CD4-positive, alpha-beta T cell (primary cell): Measurements from ENCODE around the gene SMIM35. TPM values are rescaled to one million over a fixed set of nuclear protein-coding genes. Genes with fewer than 3 reads are reported as not detected.
A peak's percentile ranks its signal among the peaks of the same experiment; 100 is the strongest.

Experiments
- ATAC-seq: fragments of 200-7000 bp; cut with Tn5 transposase; one replicate; pipeline ENCODE4 v1.10.0; 2022; ENCODE audit warnings: mild to moderate bottlenecking; ENCODE audit not compliant: poor library complexity
- CTCF ChIA-PET: fragments of 350-600 bp; sonication (Branson Sonifier 250); formaldehyde crosslinking; loops from one replicate; lab custom pipeline; 2021; ENCODE audit warnings: antibody characterized with exemption, inconsistent platforms; lab: Charles Lee
- POLR2A ChIA-PET: fragments of 350-600 bp; sonication (Branson Sonifier 250); formaldehyde crosslinking; loops from one replicate; lab custom pipeline; 2021; ENCODE audit warnings: antibody characterized with exemption, inconsistent platforms; lab: Charles Lee
- DNase-seq, 14 experiments: peaks; one replicate each; pipeline ENCODE4 v3.0.0-alpha.2; 2013 to 2020; ENCODE audit warnings: mixed read lengths in 2 of 14
- H3K27ac ChIP-seq, 2 donors: one replicate each; pipeline versions ENCODE4 v1.5.1 to v1.7.0; 2013; ENCODE audit warnings: low read length in 2 of 2, low read depth in 1 of 2, mild to moderate bottlenecking in 1 of 2
- H3K27me3 ChIP-seq, 2 experiments: 1 replicate in 1 of 2; 2 replicates in 1 of 2; pipeline versions ENCODE4 v1.6.1 to v1.7.0; 2013; ENCODE audit warnings: low read length in 2 of 2, control low read depth in 1 of 2, mild to moderate bottlenecking in 1 of 2, moderate library complexity in 1 of 2; ENCODE audit not compliant: insufficient read depth in 2 of 2, control insufficient read depth in 1 of 2
- H3K36me3 ChIP-seq: one replicate; pipeline ENCODE4 v1.6.1; 2013; ENCODE audit warnings: low read length, control low read depth; ENCODE audit not compliant: insufficient read depth
- H3K4me1 ChIP-seq: one replicate; pipeline ENCODE4 v1.6.1; 2013; ENCODE audit warnings: low read length, control low read depth; ENCODE audit not compliant: insufficient read depth
- H3K4me3 ChIP-seq: one replicate; pipeline ENCODE4 v1.5.1; 2013; ENCODE audit warnings: mild to moderate bottlenecking, low read length, moderate library complexity
- H3K9me3 ChIP-seq, 2 experiments: 1 replicate in 1 of 2; 2 replicates in 1 of 2; pipeline versions ENCODE4 v1.6.1 to v1.7.0; 2013; ENCODE audit warnings: low read length in 2 of 2, mild to moderate bottlenecking in 2 of 2, control low read depth in 1 of 2, moderate library complexity in 1 of 2; ENCODE audit not compliant: control insufficient read depth in 1 of 2, insufficient read depth in 1 of 2
- H3K27ac Mint-ChIP-seq: one replicate; pipeline ENCODE4 v1.8.0; 2020; ENCODE audit warnings: mixed read lengths
- H3K27me3 Mint-ChIP-seq: one replicate; pipeline ENCODE4 v1.8.0; 2021; ENCODE audit warnings: mixed read lengths
- H3K36me3 Mint-ChIP-seq: one replicate; pipeline ENCODE4 v1.8.0; 2021; ENCODE audit warnings: low read depth, mixed read lengths
- H3K4me1 Mint-ChIP-seq: one replicate; pipeline ENCODE4 v1.8.0; 2021; ENCODE audit warnings: low read depth, mixed read lengths
- H3K4me3 Mint-ChIP-seq: one replicate; pipeline ENCODE4 v1.8.0; 2020; ENCODE audit warnings: mild to moderate bottlenecking, mixed read lengths
- H3K9me3 Mint-ChIP-seq: one replicate; pipeline ENCODE4 v1.8.0; 2020; ENCODE audit warnings: mixed read lengths
- CTCF ChIP-seq: fragments of 200-600 bp; IDR thresholded peaks from one replicate; pipeline ENCODE4 v1.8.0; 2022; ENCODE audit warnings: antibody characterized with exemption, mild to moderate bottlenecking
- intact Hi-C, 2 experiments: fragments of 100-400 bp; cut with DNase I in 1 of 2; cut with micrococcal nuclease in 1 of 2; formaldehyde crosslinking; loops; one replicate each; pipeline versions ENCODE4 v1.15.1 to v1.9.0; 2023 to 2025; cut with DNase I, micrococcal nuclease
- total RNA-seq, 174 experiments: library from RNA in 2 of 174; stranded (reverse) in 2 of 174; gene quantifications; one replicate each; pipeline ENCODE4 v1.2.3 and lab custom pipeline; 2021 to 2026

Gene SMIM35
- total RNA-seq, 2 experiments from 2014 or later: 0.06 to 0.08 TPM

- DNase-seq (peak; percentile 57 to 93 (median 78)), ATAC-seq (peak; percentile 72)
- peak within 1 kb of the TSS; percentile 98 for H3K4me3 ChIP-seq
- Mint-ChIP-seq H3K27ac (peak within 1 kb of the TSS; percentile 87), H3K27me3 (no peaks in the 10 kb centered on the region), H3K4me1 (peaks cover 72% of the 10 kb centered on the region), H3K9me3 (no peaks in the 10 kb centered on the region), H3K4me3 (peak within 1 kb of the TSS; percentile 90), H3K36me3 (peaks cover 49% of the 10 kb centered on the region)
- no peaks in the 10 kb centered on the region for H3K27me3 ChIP-seq
- no peaks in the 10 kb centered on the region for H3K9me3 ChIP-seq
- ChIA-PET POLR2A (interaction anchor here (0.6 to 24.2 kb wide), 15 partner anchors 9 to 1344 kb away, joined by 3 to 392 read pairs (median 9); no protein-coding TSS in a partner anchor), CTCF (interaction anchor here (1.5 to 5.3 kb wide), 5 partner anchors 14 to 179 kb away, joined by 5 to 37 read pairs (median 19); no protein-coding TSS in a partner anchor)
- peaks cover 66% of the 10 kb centered on the region for H3K4me1 ChIP-seq
- peak within 1 kb of the TSS; percentile 88 to 93 for H3K27ac ChIP-seq
- no peak for TF ChIP-seq CTCF
- intact Hi-C loops: loop anchor here (2.0 to 5.0 kb wide), 4 partner anchors 17 to 169 kb away; no protein-coding TSS in a partner anchor
- H3K36me3 ChIP-seq: peaks cover 41% of the 10 kb centered on the region
Observed at GRCh38 chr11:117985953-117986887, 100.5 kb downstream of the SMIM35 start, which contains the start of gene IL10RA. Gene IL10RA, plus strand, starts transcription at chr11:117986394. Its CDS starts 74 bp downstream, at chr11:117986468.

DNA sequence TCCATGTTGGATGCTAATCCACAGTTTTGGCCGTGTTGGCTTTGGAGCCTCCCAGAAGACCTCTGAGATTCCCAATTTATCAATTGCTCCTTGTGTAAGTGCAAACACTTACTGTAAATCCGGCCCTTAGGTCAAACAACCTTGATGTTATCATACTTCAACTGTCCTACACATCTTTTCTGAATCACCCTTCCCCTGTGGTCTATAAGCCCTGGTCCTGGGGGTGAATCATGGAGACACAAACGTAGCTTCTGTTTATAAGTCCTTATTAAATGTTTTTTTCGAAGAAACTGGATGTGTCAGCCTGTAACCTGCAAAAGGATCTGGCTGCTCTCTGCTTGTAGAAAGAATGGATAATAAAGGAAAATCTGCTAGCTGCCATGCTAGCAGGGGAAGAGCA is 102.3 kb downstream of the SMIM35 start:
- Histone ChIP-seq H3K4me1 (peaks cover 66% of the 10 kb centered on the region), H3K4me3 (no peak overlapping the region), H3K36me3 (peaks cover 24% of the 10 kb centered on the region), H3K9me3 (no peaks in the 10 kb centered on the region), H3K27ac (no peak overlapping the region), H3K27me3 (no peaks in the 10 kb centered on the region)
- intact Hi-C loops: no loop called here
- DNase-seq (peak in 1 of 14 experiments; percentile 32), ATAC-seq (no peak)
- H3K4me3 Mint-ChIP-seq: peak overlapping the region; percentile 81
- H3K9me3 Mint-ChIP-seq: no peaks in the 10 kb centered on the region
- H3K4me1 Mint-ChIP-seq: peaks cover 72% of the 10 kb centered on the region
- H3K27me3 Mint-ChIP-seq: no peaks in the 10 kb centered on the region
- ChIA-PET POLR2A (interaction anchor here (8.0 to 24.2 kb wide), 2 partner anchors 18 to 33 kb away, joined by 240 to 392 read pairs; no protein-coding TSS in a partner anchor), CTCF (interaction anchor here (1.8 to 5.3 kb wide), 3 partner anchors 18 to 69 kb away, joined by 6 to 37 read pairs (median 19); no protein-coding TSS in a partner anchor)
- H3K27ac Mint-ChIP-seq: peak overlapping the region; percentile 87
- peaks cover 32% of the 10 kb centered on the region for H3K36me3 Mint-ChIP-seq
- no peak for TF ChIP-seq CTCF

- no peak overlapping the region for H3K4me3 ChIP-seq
- H3K27ac Mint-ChIP-seq: peak overlapping the region; percentile 61
- CTCF ChIA-PET: interaction anchor here (0.6 to 1.0 kb wide), 2 partner anchors 19 to 33 kb away, joined by 3 to 4 read pairs; no protein-coding TSS in a partner anchor
Observed at GRCh38 chr11:117983163-117983475, 103.6 kb downstream of the SMIM35 start.

More at GRCh38 chr11:117983163-117983475, 103.6 kb downstream of the SMIM35 start:
- peaks cover 63% of the 10 kb centered on the region for H3K4me1 ChIP-seq
- Mint-ChIP-seq H3K9me3 (no peaks in the 10 kb centered on the region), H3K36me3 (peaks cover 18% of the 10 kb centered on the region), H3K4me1 (peaks cover 71% of the 10 kb centered on the region), H3K27me3 (no peaks in the 10 kb centered on the region), H3K4me3 (peak overlapping the region; percentile 32)
- H3K36me3 ChIP-seq: peaks cover 10% of the 10 kb centered on the region
- H3K27me3 ChIP-seq: no peaks in the 10 kb centered on the region
- POLR2A ChIA-PET: interaction anchor here (1.0 to 24.2 kb wide), 3 partner anchors 20 to 32 kb away, joined by 4 to 392 read pairs (median 5); no protein-coding TSS in a partner anchor
- intact Hi-C loops: no loop called here
- H3K27ac ChIP-seq: no peak overlapping the region
- ATAC-seq (no peak), DNase-seq (peak in 1 of 14 experiments; percentile 25)
- no peak for TF ChIP-seq CTCF
- peaks cover 0 to 3% of the 10 kb centered on the region in 2 experiments for H3K9me3 ChIP-seq
